ENCODE measurements around the gene NEDD4L.

The NEDD4L gene

GRCh38 chr18:58239879-58240278 lies 195.9 kb downstream of the NEDD4L start (continued):
- no peak for TF ChIP-seq ZBTB1 (tag by site-specific recombination; IDR thresholded peaks at IDR 0.05)
- no peak for TF ChIP-seq PRDM2 (tag by site-specific recombination; IDR thresholded peaks at IDR 0.05; ENCODE audit: borderline replicate concordance)
- TF ChIP-seq WT1 (tag by site-specific recombination; IDR thresholded peaks at IDR 0.05) = 0 out of 2 replicates have a peak, but pooled peaks have one; percentile 32
- TF ChIP-seq EGR2 (tag by site-specific recombination; IDR thresholded peaks at IDR 0.05; ENCODE audit: low read depth) = no peak
- peak; percentile 76 for TF ChIP-seq ZNF692 (tag by site-specific recombination; IDR thresholded peaks at IDR 0.05)
- no peak for TF ChIP-seq ZNF843 (tag by site-specific recombination; IDR thresholded peaks at IDR 0.05)
- no peak for TF ChIP-seq ZNF133 (tag by site-specific recombination; IDR thresholded peaks at IDR 0.05)
- no peak for TF ChIP-seq GLI2 (tag by site-specific recombination; IDR thresholded peaks at IDR 0.05; ENCODE audit: borderline replicate concordance, low read depth)
- TF ChIP-seq KLF16 (tag by site-specific recombination; IDR thresholded peaks at IDR 0.05) = no peak
- TF ChIP-seq ZNF341 (tag by site-specific recombination; IDR thresholded peaks at IDR 0.05; ENCODE audit: low read depth) = no peak
- TF ChIP-seq ZEB2 (tag by site-specific recombination; IDR thresholded peaks at IDR 0.05) = peak; percentile 45; the same call in 1 of the 2 replicates
- TF ChIP-seq ZNF560 (tag by site-specific recombination; IDR thresholded peaks at IDR 0.05; ENCODE audit: borderline replicate concordance) = no peak
- TF ChIP-seq ZNF677 (tag by site-specific recombination; IDR thresholded peaks at IDR 0.05) = no peak
- TF ChIP-seq ZNF639 (tag by site-specific recombination; IDR thresholded peaks at IDR 0.05) = 0 out of 2 replicates have a peak, but pooled peaks have one; percentile 49
- no peak for TF ChIP-seq HOXC10 (CRISPR knock-in tag; IDR thresholded peaks at IDR 0.05)
- TF ChIP-seq ZNF704 (tag by site-specific recombination; IDR thresholded peaks at IDR 0.05) = no peak
- TF ChIP-seq ZNF366 (tag by site-specific recombination; conservative IDR thresholded peaks at IDR 0.05) = peak; percentile 84
- TF ChIP-seq ZFP3 (tag by site-specific recombination; IDR thresholded peaks at IDR 0.05; ENCODE audit: low read depth) = no peak
- TF ChIP-seq ZNF777 (tag by site-specific recombination; IDR thresholded peaks at IDR 0.05; ENCODE audit: borderline replicate concordance) = no peak
- peak; percentile 97 for TF ChIP-seq ZNF629 (tag by site-specific recombination; IDR thresholded peaks at IDR 0.05)
- 0 out of 2 replicates have a peak, but pooled peaks have one; percentile 34 for TF ChIP-seq ZNF10 (tag by site-specific recombination; IDR thresholded peaks at IDR 0.05)
- 0 out of 2 replicates have a peak, but pooled peaks have one; percentile 57 for TF ChIP-seq ZNF24 (tag by site-specific recombination; IDR thresholded peaks at IDR 0.05)
- peak; percentile 70 for TF ChIP-seq ZXDB (tag by site-specific recombination; IDR thresholded peaks at IDR 0.05)
- peak; percentile 55 for TF ChIP-seq ZNF398 (tag by site-specific recombination; IDR thresholded peaks at IDR 0.05)
- TF ChIP-seq SP7 (tag by site-specific recombination; IDR thresholded peaks at IDR 0.05) = peak; percentile 81
- TF ChIP-seq KLF8 (tag by site-specific recombination; IDR thresholded peaks at IDR 0.05) = peak; percentile 75
- TF ChIP-seq ATF2 (tag by site-specific recombination; IDR thresholded peaks at IDR 0.05; ENCODE audit: low read depth) = peak; percentile 91
- TF ChIP-seq TCF7L2 (IDR thresholded peaks at IDR 0.05; ENCODE audit: borderline replicate concordance, low read depth, low read length) = no peak
- peak; percentile 84 for TF ChIP-seq ZBTB21 (tag by site-specific recombination; IDR thresholded peaks at IDR 0.05)
